GM18951 (cell line): ENCODE data around the gene OLIG3.

Source experiments
- POLR2A ChIP-seq: IDR thresholded peaks from 4 replicates; pipeline ENCODE4 v1.6.1; 2011; ENCODE audit warnings: mild to moderate bottlenecking; ENCODE audit not compliant: insufficient read length, insufficient read depth; ENCODE audit errors: extremely low read depth
- in situ Hi-C: fragments of 300-500 bp; cut with MboI; formaldehyde crosslinking; loops from one replicate; pipeline ENCODE4 v1.12.0; 2022; ENCODE audit warnings: low sequenced_read_pairs, mixed read lengths, inconsistent platforms; ENCODE audit not compliant: unreplicated experiment

The OLIG3 gene

DNA sequence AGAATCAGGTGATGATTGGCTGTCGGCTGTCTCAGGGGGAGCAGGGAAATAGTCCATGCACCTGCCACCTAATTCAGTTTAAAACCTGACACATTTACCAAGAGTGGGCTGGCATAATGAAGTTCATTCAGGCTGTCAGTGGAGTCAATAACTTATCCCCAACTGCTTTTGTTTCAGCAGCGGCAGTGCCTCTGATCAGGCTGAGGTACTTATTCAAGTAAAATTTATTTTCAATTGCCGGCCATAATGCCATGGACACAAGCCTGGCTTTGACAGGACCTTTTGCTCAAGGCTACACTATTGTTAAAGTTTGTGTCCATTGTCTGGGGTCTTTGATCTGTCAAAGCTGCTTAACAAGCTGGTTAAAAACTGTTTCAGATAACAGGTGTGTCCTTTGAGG is 20.6 kb downstream of the OLIG3 start:
- in situ Hi-C loops = no loop called here
- TF ChIP-seq POLR2A = no peak

DNA sequence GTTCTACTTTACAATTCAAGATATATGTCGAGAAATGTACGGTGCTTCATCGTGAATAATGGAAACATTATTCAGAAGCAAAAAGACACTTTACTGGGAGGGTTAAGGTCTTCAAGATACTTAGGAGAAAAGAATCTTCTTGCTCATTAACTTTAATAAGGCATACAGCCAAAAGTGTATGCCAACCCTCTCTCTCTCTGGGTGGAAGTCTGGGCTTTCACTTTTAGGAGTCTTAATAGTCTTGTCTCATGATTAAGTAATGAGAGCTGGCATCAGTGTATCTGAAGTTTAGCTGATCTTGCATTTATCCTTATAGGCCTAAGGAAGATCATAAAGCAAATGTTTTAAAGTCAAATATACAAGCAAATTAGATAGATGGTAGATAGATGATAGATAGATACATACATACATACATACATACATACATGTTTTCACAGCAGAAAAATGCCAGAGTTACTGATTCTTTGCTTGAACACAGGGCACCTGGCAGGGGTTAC is 21.5 kb downstream of the OLIG3 start:
- in situ Hi-C loops = no loop called here
- TF ChIP-seq POLR2A = no peak

DNA sequence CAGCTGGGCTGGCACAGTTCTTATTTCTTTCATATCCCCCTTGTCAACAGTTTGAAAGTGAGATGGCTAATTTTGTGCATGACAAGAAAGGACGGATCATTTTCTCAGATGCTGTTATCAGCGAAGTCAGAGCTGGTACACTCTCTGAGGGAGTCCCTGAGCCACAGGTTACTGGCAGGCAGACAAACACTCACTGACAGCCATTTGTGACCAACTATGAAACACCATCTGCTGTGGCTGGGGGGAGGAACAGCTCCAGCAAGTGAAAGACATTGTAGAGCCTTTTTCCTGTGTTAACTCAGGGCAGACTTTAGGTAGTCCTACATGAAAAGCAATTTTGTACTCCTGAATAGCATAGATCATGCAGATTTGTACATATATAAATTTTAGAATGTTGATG is 22.2 kb downstream of the OLIG3 start:
- no peak for TF ChIP-seq POLR2A
- in situ Hi-C loops = no loop called here

DNA sequence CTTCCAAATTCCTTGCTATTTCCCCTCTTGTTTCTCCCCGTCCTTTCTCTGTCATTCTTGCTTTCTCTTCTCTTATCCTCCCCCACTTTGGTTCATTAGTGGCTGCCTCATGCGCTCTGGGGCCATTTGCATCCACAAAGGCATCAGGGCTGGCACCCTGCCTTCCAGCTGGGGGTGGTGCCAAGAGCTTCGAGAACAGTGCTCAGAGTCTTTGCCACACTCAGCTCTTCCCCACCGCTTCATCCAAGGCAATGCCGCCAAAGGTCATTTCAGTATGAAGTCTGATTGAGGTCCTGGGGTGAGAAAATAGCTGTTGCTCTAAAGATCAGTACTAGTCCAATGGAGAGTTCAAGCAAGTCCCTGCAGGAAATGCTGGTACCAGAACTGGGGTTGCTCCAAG is 22.7 kb downstream of the OLIG3 start:
- no peak for TF ChIP-seq POLR2A
- in situ Hi-C loops = no loop called here

DNA sequence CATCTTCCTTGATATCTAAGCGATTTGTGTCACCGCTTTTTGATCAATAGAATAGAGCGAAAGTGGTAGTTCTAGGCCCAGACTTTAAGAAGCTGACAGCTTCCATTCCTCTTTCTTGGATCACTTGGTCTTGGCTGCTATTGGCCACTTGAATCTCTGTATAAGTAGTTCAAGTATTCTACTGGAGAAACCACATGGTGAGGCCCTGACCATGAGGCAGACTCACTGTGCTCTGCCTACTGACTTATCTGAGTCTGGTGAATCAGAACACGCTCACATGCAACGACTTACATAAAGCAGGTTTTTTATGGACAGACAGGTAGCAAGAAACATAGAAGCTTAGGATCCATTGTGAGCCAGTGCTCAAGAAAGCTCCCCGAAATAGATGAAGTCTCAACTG is 27.0 kb downstream of the OLIG3 start:
- in situ Hi-C loops = no loop called here
- TF ChIP-seq POLR2A = no peak

DNA sequence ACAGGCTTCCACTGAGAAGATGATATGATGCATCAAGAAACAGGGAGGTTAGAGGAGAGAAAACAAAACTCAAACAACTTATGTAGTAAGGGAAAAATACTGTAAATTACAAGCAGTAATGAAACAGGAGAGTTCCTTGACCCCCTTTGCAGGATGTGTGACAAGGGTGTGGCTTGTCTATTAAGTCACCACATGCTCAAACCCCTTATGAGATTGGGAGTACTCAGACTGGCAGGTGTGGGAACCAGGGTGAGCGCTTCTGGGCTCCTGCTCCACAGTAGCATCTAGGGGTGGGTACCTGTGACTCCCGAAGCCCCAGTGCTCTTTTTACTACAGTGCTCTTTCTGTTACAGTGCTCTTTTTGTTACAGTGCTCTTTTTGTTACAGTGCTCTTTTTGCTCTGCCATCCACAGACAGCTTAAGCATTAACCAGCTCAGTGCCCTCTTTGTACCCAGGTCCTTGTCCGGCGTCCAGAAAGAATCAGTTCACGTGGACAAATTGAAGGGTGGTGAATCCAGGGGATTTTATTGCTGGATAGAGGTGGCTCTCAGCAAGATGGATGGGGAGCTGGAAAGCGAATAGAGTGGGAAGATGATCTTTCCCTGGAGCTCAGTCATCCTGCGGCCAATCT is 28.7 kb downstream of the OLIG3 start:
- no peak for TF ChIP-seq POLR2A
- in situ Hi-C loops = no loop called here

DNA sequence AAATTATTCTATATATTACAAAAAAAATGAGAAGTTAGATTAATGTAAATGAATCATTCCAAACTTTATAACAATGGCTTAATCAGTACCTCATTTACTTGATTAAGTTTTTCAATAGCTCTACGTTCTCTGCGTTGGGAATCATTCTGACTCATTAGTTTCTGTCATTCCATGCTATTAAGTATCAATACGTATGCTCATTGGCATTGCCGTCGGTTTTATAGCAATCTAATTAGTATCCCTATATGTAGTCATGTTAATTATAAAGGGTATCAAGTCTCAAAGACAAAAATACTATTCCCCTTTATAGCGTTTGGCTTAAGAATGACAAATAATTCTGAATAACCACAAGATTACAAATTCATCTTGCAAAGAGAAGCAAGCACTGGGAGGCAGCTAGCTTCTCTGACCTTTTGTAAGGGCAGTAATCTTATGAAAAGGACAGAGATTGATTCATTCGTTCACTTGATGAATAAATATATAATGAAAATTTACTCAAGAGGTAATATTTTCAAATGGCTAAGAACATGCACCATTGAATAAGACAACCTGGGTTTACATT is 41.8 kb downstream of the OLIG3 start:
- no peak for TF ChIP-seq POLR2A
- in situ Hi-C loops = no loop called here

DNA sequence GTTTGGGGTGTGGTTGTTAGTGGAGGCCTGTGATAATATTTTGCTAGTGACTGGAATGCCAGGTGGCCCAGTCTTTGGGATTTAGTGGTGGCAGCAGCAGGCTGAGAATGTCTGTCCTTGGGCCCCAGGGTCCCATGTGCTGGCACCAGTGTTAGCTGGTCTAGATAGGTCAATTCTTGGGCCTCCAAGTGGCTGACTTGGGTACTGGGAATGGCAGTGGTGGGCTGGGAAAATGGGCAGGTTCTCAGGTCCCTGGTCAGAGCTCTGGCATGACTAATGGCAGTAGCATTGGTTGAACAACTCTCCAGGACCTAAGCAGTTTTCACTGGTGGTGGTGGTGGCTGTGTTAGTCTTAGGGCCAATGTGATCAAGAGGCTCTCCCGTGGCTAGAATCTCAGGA is 50.3 kb downstream of the OLIG3 start:
- in situ Hi-C loops = no loop called here
- TF ChIP-seq POLR2A = no peak
